GM21825 (cell line): ENCODE data around the gene STON2.
A peak's percentile ranks its signal among the peaks of the same experiment; 100 is the strongest.

Experiments
- ATAC-seq: cut with Tn5 transposase; IDR thresholded peaks from one replicate; pipeline ENCODE4 v1.9.1; 2021; ENCODE audit warnings: mild to moderate bottlenecking, moderate library complexity; ENCODE audit not compliant: unreplicated experiment

The STON2 gene

GRCh38 chr14:81418057-81418790 lies 18.1 kb upstream of the STON2 start:
- ATAC-seq: no peak

- ATAC-seq: no peak
These were observed 16.9 kb upstream of the STON2 start for GRCh38 chr14:81416981-81417380.

GRCh38 chr14:81416194-81416952 lies 16.2 kb upstream of the STON2 start:
- no peak for ATAC-seq

- no peak for ATAC-seq
These were observed 15.7 kb upstream of the STON2 start for GRCh38 chr14:81415781-81416180.

- no peak for ATAC-seq
These were observed 14.0 kb upstream of the STON2 start for GRCh38 chr14:81414123-81414522.

- ATAC-seq: no peak
These were observed 12.7 kb upstream of the STON2 start for GRCh38 chr14:81412779-81413178.

- no peak for ATAC-seq
These were observed 8.5 kb upstream of the STON2 start for GRCh38 chr14:81408595-81408994.

- no peak for ATAC-seq
These were observed 6.7 kb upstream of the STON2 start for GRCh38 chr14:81406863-81407262.

- peak; percentile 2 for ATAC-seq
These were observed 2.0 kb upstream of the STON2 start for GRCh38 chr14:81402123-81402495.

- ATAC-seq: peak; percentile 37
These were observed 1.4 kb upstream of the STON2 start for GRCh38 chr14:81401420-81402122.

- no peak for ATAC-seq
These were observed 728 bp upstream of the STON2 start for GRCh38 chr14:81400852-81401251.

GRCh38 chr14:81398196-81398891 lies 1.8 kb downstream of the STON2 start:
- no peak for ATAC-seq

- no peak for ATAC-seq
These were observed 4.0 kb downstream of the STON2 start for GRCh38 chr14:81396113-81396512.

GRCh38 chr14:81394739-81395138 lies 5.4 kb downstream of the STON2 start:
- no peak for ATAC-seq

GRCh38 chr14:81392976-81393643 lies 7.0 kb downstream of the STON2 start:
- no peak for ATAC-seq

GRCh38 chr14:81392052-81392451 lies 8.1 kb downstream of the STON2 start:
- ATAC-seq: no peak

GRCh38 chr14:81390696-81391095 lies 9.4 kb downstream of the STON2 start:
- ATAC-seq: no peak

GRCh38 chr14:81388336-81388735 lies 11.8 kb downstream of the STON2 start:
- no peak for ATAC-seq

- ATAC-seq: no peak
These were observed 13.8 kb downstream of the STON2 start for GRCh38 chr14:81386290-81386745.

- no peak for ATAC-seq
These were observed 14.2 kb downstream of the STON2 start for GRCh38 chr14:81385886-81386285.

GRCh38 chr14:81385419-81385818 lies 14.7 kb downstream of the STON2 start:
- no peak for ATAC-seq
